Aortic smooth muscle cell (primary cell): ENCODE data around the gene RCOR1. TPM values are rescaled to one million over a fixed set of nuclear protein-coding genes. Genes with fewer than 3 reads are reported as not detected.

Experiments used
- total RNA-seq: library from RNA; depleted of rRNA; stranded (reverse); fragments of >200 nt; gene quantifications from 2 replicates; pipeline ENCODE4 v1.2.3, GENCODE V29; 2014

The RCOR1 gene
- 5.9 and 8.9 TPM in 2 replicates for total RNA-seq

DNA sequence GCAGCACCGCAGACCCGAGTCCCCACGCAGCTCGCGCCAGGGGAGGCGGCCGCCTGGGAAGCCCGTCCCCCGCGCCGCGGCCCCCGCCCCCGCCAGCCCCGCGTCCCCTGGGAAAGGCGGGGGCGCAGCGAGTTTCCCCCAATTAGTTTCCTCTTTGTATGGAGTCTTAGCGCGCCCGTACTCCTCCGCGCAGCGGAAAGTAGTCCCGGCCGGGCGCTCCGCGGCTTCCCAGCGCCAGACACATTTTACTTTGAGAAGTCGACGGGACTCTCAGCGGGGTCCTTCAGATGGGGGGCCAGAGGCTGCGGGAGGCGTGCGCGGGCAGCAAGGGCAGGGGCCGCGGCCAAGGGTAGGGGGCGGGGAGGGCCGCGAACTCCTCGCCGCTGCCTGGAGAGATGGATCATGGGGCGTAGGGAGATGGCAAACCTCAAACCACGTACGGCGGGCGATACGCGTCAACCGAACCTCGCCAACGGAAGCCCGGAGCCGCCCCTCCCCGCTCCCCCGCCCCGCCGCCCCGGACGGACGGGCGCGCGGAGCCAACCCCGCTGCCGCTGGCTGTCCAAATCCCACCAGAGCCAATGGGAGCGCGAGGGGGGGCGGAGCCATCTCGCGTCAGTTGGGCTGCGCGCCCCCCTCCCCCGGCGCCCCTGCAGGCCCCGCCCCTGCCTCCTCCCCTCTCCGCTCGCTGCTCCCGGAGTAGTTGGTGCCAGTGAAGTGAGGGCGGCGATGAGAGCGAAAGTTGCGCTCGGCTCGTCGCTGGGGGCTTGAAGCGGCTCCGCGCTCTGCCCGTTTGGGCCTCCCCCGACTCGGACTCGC, at the start of gene RCOR1:
Gene RCOR1, plus strand, starts transcription at position 706 of the 819 bp plus-strand sequence. CDS start 238 bp downstream, outside the sequence.

GRCh38 chr14:102776761-102777710, 184.6 kb downstream of the RCOR1 start, which contains the start of gene TRAF3:
Gene TRAF3 (plus strand): TSS chr14:102777449. CDS start chr14:102870202, 92,753 bp downstream.

Other genes with a start within 250 kb of the RCOR1 start
- gene CINP, start 229.8 kb upstream of the RCOR1 start, total RNA-seq, result 51.0 and 55.3 TPM in 2 replicates
- 9.1 and 12.4 TPM in 2 replicates for gene TECPR2, start 229.7 kb upstream of the RCOR1 start, total RNA-seq
- 12.9 and 19.8 TPM in 2 replicates for gene ANKRD9, start 82.9 kb upstream of the RCOR1 start, total RNA-seq
- gene TRAF3, start 184.8 kb downstream of the RCOR1 start, total RNA-seq, result 20.0 and 23.4 TPM in 2 replicates